ENCODE results near the gene FAT4.

FAT4 gene

DNA sequence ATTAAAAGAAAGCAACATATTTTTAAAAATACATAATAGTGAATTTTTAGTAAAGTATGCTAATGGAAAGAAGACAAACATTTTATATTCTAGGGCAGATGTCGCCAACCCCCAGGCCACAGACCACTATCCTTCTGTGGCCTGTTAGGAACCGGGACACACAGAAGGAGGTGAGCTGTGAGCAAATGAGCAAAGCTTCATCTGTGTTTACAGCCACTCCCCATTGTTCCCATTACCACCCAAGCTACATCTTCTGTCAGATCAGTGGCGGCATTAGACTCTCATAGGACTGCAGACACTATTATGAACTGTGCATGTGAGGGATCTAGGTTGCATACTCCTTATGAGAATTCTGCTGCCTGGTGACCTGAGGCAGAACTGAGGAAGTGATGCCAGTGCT lies 37.0 kb upstream of the FAT4 start:
- Histone ChIP-seq H3K9ac (ENCODE audit: insufficient read length, low read depth) (no peak overlapping the region), H3K9me3 (ENCODE audit: insufficient read depth, low read length) (no peaks in the 10 kb centered on the region), H3K4me3 (ENCODE audit: insufficient read length, low read depth) (no peak overlapping the region), H3K4me1 (ENCODE audit: insufficient read depth, insufficient read length) (no peaks in the 10 kb centered on the region), H3K27me3 (ENCODE audit: insufficient read depth, insufficient read length) (no peaks in the 10 kb centered on the region), H3K36me3 (ENCODE audit: insufficient read depth, insufficient read length, low read length) (no peaks in the 10 kb centered on the region)
- TF ChIP-seq YY1 (IDR thresholded peaks at IDR 0.05; ENCODE audit: insufficient read depth, insufficient read length) (no peak), SUZ12 (IDR thresholded peaks at IDR 0.05; ENCODE audit: extremely low read depth, insufficient read depth, insufficient read length) (no peak), ZNF274 (IDR thresholded peaks at IDR 0.05; ENCODE audit: low read depth, low read length) (no peak)
- no peak for DNase-seq (ENCODE audit: low read depth, low spot score)

DNA sequence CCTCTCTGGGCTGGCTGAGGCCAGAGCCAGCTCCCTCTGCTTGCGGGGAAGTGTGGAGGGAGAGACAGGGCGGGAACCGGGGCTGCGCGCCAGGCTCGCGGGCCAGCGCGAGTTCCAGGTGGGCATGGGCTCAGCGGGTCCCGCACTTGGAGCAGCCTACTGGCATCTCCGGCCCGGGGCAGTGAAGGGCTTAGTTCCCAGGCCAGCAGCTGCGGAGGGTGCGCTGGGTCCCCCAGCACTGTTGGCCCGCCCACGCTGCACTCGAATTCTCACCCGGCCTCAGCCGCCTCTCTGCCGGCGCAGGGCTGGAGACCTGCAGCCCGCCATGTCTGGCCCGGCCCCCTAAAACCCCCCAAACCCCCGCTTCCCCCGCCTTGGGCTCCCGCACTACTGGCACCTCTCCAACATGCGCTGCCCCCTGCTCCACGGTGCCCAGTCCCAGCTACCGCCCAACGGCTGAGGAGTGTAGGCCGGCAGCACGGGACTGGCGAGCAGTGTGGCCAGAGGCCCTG lies 33.8 kb upstream of the FAT4 start:
- no peak for DNase-seq (ENCODE audit: low read depth, low spot score)

DNA sequence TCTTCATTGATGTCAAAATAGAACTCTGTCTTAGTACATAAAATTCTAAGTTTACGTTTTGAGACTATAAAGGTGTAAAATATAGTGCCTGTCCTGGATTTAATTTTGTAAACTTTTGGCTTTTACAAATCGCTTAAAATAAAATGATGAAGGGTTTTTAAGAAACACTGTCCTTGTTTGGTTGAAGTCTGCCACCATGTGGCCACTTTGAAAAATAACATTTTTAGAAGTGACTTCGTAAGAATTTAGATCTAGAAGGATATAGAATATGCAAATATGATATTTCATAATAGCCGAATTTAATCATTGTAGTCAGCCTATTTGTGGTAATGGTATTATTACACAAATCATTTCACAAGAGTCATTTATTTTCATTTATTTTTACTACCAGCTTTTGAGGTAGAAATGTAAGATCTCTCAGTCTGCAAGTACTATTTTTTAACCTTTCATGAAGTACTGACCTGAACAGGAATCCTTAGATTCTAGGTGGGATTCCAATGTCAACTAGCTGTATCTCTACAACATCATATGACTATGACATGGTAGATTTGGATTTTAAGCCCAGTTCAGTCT lies 31.0 kb upstream of the FAT4 start:
- Histone ChIP-seq H3K9me3 (ENCODE audit: insufficient read depth, low read length) (no peaks in the 10 kb centered on the region), H3K9ac (ENCODE audit: insufficient read length, low read depth) (no peak overlapping the region), H3K27me3 (ENCODE audit: insufficient read depth, insufficient read length) (no peaks in the 10 kb centered on the region), H3K4me3 (ENCODE audit: insufficient read length, low read depth) (no peak overlapping the region), H3K4me1 (ENCODE audit: insufficient read depth, insufficient read length) (no peaks in the 10 kb centered on the region), H3K36me3 (ENCODE audit: insufficient read depth, insufficient read length, low read length) (no peaks in the 10 kb centered on the region)
- TF ChIP-seq ZNF274 (IDR thresholded peaks at IDR 0.05; ENCODE audit: low read depth, low read length) (no peak), YY1 (IDR thresholded peaks at IDR 0.05; ENCODE audit: insufficient read depth, insufficient read length) (no peak), SUZ12 (IDR thresholded peaks at IDR 0.05; ENCODE audit: extremely low read depth, insufficient read depth, insufficient read length) (no peak)
- no peak for DNase-seq (ENCODE audit: low read depth, low spot score)

More for the DNA sequence above, 33.8 kb upstream of the FAT4 start:
- Histone ChIP-seq H3K4me1 (ENCODE audit: insufficient read depth, insufficient read length) (no peaks in the 10 kb centered on the region), H3K4me3 (ENCODE audit: insufficient read length, low read depth) (no peak overlapping the region), H3K36me3 (ENCODE audit: insufficient read depth, insufficient read length, low read length) (no peaks in the 10 kb centered on the region), H3K27me3 (ENCODE audit: insufficient read depth, insufficient read length) (no peaks in the 10 kb centered on the region), H3K9me3 (ENCODE audit: insufficient read depth, low read length) (no peaks in the 10 kb centered on the region), H3K9ac (ENCODE audit: insufficient read length, low read depth) (no peak overlapping the region)
- TF ChIP-seq SUZ12 (IDR thresholded peaks at IDR 0.05; ENCODE audit: extremely low read depth, insufficient read depth, insufficient read length), result no peak
- TF ChIP-seq ZNF274 (IDR thresholded peaks at IDR 0.05; ENCODE audit: low read depth, low read length), result no peak
- TF ChIP-seq YY1 (IDR thresholded peaks at IDR 0.05; ENCODE audit: insufficient read depth, insufficient read length), result no peak

DNA sequence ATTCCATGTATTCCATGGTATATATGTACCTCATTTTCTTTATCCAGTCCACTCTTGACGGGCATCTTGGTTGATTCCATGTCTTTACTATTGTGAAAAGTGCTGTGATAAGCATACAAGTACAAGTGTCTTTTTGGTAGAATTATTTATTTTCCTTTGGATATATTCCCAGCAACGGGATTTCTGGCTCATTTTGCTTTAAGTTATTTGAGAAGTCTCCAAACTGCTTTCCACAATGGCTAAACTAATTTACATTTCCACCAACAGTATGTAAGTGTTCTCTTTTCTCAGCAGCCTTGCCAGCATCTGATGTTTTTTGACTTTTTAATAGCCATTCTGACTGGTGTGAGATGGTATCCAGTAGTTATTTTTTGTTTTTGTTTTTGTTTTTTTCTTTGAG lies 17.6 kb upstream of the FAT4 start:
- no peaks in the 10 kb centered on the region for H3K36me3 ChIP-seq (ENCODE audit: insufficient read depth, insufficient read length, low read length)
- DNase-seq (ENCODE audit: low read depth, low spot score), result no peak
- H3K4me3 ChIP-seq (ENCODE audit: insufficient read length, low read depth), result no peak overlapping the region
- H3K9me3 ChIP-seq (ENCODE audit: insufficient read depth, low read length), result no peaks in the 10 kb centered on the region
- TF ChIP-seq SUZ12 (IDR thresholded peaks at IDR 0.05; ENCODE audit: extremely low read depth, insufficient read depth, insufficient read length), result no peak
- TF ChIP-seq ZNF274 (IDR thresholded peaks at IDR 0.05; ENCODE audit: low read depth, low read length), result no peak
- TF ChIP-seq YY1 (IDR thresholded peaks at IDR 0.05; ENCODE audit: insufficient read depth, insufficient read length), result no peak
- H3K4me1 ChIP-seq (ENCODE audit: insufficient read depth, insufficient read length), result no peaks in the 10 kb centered on the region
- H3K9ac ChIP-seq (ENCODE audit: insufficient read length, low read depth), result no peak overlapping the region
- H3K27me3 ChIP-seq (ENCODE audit: insufficient read depth, insufficient read length), result no peaks in the 10 kb centered on the region

DNA sequence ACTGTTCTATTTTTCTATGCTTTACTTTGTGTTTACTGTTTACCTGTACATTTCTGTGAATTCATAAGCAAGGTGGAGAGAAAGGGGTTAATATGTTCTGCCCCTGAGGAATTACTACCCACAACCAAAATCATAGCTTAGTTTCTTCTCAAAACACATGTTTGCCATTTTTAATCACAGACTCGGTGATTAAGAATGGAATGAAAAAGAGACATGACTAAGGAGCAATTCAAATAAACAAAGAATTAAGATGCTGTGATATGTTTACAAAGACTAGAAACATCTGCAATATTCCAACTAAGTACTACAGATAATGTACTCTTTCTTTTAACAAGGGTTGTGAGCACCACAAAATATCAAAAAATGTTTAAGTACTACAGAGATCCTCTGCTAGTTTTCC lies 11.7 kb upstream of the FAT4 start:
- TF ChIP-seq YY1 (IDR thresholded peaks at IDR 0.05; ENCODE audit: insufficient read depth, insufficient read length) (no peak), ZNF274 (IDR thresholded peaks at IDR 0.05; ENCODE audit: low read depth, low read length) (no peak), SUZ12 (IDR thresholded peaks at IDR 0.05; ENCODE audit: extremely low read depth, insufficient read depth, insufficient read length) (no peak)
- Histone ChIP-seq H3K36me3 (ENCODE audit: insufficient read depth, insufficient read length, low read length) (no peaks in the 10 kb centered on the region), H3K9me3 (ENCODE audit: insufficient read depth, low read length) (no peaks in the 10 kb centered on the region), H3K27me3 (ENCODE audit: insufficient read depth, insufficient read length) (no peaks in the 10 kb centered on the region), H3K4me1 (ENCODE audit: insufficient read depth, insufficient read length) (no peaks in the 10 kb centered on the region), H3K4me3 (ENCODE audit: insufficient read length, low read depth) (no peak overlapping the region), H3K9ac (ENCODE audit: insufficient read length, low read depth) (no peak overlapping the region)
- DNase-seq (ENCODE audit: low read depth, low spot score), result no peak

DNA sequence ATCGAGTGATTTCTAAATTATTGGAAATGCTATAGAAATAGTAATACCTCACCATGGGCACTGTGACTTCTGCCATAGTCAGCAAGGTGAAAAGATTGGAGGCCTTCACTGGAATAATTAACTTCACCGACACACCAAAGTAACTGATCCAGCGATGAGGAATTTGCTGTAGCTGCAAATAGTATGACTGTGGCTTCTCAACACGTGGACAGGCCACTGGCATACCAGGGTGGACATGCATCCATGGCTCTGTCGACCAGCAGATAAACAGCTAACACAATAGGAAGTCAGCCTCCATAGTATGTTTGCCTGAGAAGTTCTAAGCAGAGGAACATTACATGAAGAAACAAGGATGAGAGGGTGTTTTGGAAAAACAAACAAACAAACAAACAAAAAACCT lies 10.9 kb upstream of the FAT4 start:
- Histone ChIP-seq H3K27me3 (ENCODE audit: insufficient read depth, insufficient read length) (no peaks in the 10 kb centered on the region), H3K9ac (ENCODE audit: insufficient read length, low read depth) (no peak overlapping the region), H3K4me1 (ENCODE audit: insufficient read depth, insufficient read length) (no peaks in the 10 kb centered on the region), H3K9me3 (ENCODE audit: insufficient read depth, low read length) (no peaks in the 10 kb centered on the region), H3K4me3 (ENCODE audit: insufficient read length, low read depth) (no peak overlapping the region), H3K36me3 (ENCODE audit: insufficient read depth, insufficient read length, low read length) (no peaks in the 10 kb centered on the region)
- DNase-seq (ENCODE audit: low read depth, low spot score), result no peak
- TF ChIP-seq YY1 (IDR thresholded peaks at IDR 0.05; ENCODE audit: insufficient read depth, insufficient read length) (no peak), SUZ12 (IDR thresholded peaks at IDR 0.05; ENCODE audit: extremely low read depth, insufficient read depth, insufficient read length) (no peak), ZNF274 (IDR thresholded peaks at IDR 0.05; ENCODE audit: low read depth, low read length) (no peak)

DNA sequence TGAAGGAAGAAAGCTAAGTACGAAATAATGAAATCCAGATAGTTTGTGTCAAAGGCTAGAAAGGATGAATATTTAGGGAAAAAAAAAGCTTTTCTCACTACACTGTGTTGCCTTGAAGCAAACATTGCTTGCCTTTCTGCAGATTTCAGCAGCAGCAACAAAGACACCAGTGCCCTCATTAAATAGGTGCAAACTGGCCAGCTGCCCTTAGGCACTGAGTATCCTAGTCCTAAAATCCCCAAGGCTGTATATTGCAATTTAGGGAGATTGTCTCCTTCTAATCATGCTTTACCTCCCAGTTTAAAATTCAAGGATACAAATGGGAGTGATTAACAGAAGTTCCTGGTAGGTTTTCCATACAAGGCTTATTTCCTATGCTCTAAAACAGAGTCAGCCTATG lies 8.6 kb upstream of the FAT4 start:
- no peak for DNase-seq (ENCODE audit: low read depth, low spot score)
- Histone ChIP-seq H3K27me3 (ENCODE audit: insufficient read depth, insufficient read length) (no peaks in the 10 kb centered on the region), H3K4me3 (ENCODE audit: insufficient read length, low read depth) (no peak overlapping the region), H3K4me1 (ENCODE audit: insufficient read depth, insufficient read length) (no peaks in the 10 kb centered on the region), H3K9me3 (ENCODE audit: insufficient read depth, low read length) (no peaks in the 10 kb centered on the region), H3K36me3 (ENCODE audit: insufficient read depth, insufficient read length, low read length) (no peaks in the 10 kb centered on the region), H3K9ac (ENCODE audit: insufficient read length, low read depth) (no peak overlapping the region)
- TF ChIP-seq ZNF274 (IDR thresholded peaks at IDR 0.05; ENCODE audit: low read depth, low read length) (no peak), SUZ12 (IDR thresholded peaks at IDR 0.05; ENCODE audit: extremely low read depth, insufficient read depth, insufficient read length) (no peak), YY1 (IDR thresholded peaks at IDR 0.05; ENCODE audit: insufficient read depth, insufficient read length) (no peak)
